ENCODE data around the gene RC3H1. TPM values are rescaled to one million over a fixed set of nuclear protein-coding genes. Genes with fewer than 3 reads are reported as not detected.
A peak's percentile ranks its signal among the peaks of the same experiment; 100 is the strongest.

Gene RC3H1
- total and polyA plus RNA-seq, 2 of the 13 experiments (the other 11 are each of a cell fraction or from before 2014, with no cell fraction given): 11.2 to 19.6 TPM

DNA sequence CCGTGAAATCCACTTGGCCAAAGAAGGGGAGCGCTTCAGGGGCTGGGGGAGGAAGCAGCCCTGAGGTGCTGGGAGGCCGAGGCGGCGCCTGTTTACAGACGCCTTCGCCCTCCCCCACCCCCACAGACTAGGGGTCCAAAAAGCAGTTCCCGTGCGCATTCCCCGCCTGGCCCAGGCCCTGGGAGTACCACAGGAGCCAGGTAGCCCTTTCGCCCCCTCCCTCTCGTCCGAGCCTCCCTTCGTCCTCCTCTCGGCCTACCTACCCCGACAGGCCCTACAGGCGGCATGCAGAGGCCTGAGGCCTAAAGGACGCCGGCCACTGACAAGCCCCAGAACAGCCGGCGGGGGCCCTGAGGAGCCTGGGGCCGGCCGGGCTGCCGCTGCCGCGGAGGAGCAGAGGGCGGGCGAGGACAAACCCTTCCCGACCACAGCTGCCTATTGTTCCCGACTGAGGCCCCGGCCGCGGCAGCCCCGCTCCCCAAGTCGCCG is 522 bp downstream of the RC3H1 start:
- 0% methylated on average over 7 of the region's 36 CpGs for WGBS (ENCODE audit: low lambda C conversion rate)
- Histone ChIP-seq H3K9ac (ENCODE audit: insufficient read depth, low read depth, low read length) (peak overlapping the region; percentile 97), H3K27me3 (ENCODE audit: control insufficient read depth in 1 of 2, insufficient read depth in 2 of 2, low read length in 2 of 2) (no peaks in the 10 kb centered on the region; a peak in 1 of 5 replicates), H3K27ac (ENCODE audit: extremely low read length, insufficient read depth, low read length) (peak overlapping the region; percentile 84), H3K79me2 (ENCODE audit: insufficient read depth, low read length) (peaks cover 53% of the 10 kb centered on the region), H2AFZ (ENCODE audit: low read length) (no peak overlapping the region), H3K4me3 (replicated peaks in 1 of 3; ENCODE audit: insufficient read depth in 1 of 3, low read depth in 2 of 3, low read length in 3 of 3) (peak overlapping the region; percentile 75 to 97 (median 93)), H3K9me3 (ENCODE audit: low read length) (no peaks in the 10 kb centered on the region), H3K36me3 (replicated peaks in 1 of 2; ENCODE audit: control insufficient read depth in 1 of 2, insufficient read depth in 2 of 2, low read length in 2 of 2) (no peaks in the 10 kb centered on the region), H4K20me1 (ENCODE audit: insufficient read depth, low read length) (peaks cover 41% of the 10 kb centered on the region), H3K4me1 (ENCODE audit: insufficient read depth, low read length) (peaks cover 50% of the 10 kb centered on the region), H3K4me2 (ENCODE audit: low read depth, low read length) (peak overlapping the region; percentile 84)
- ChIA-PET CTCF (ENCODE audit: low intra/inter-chr PET ratio, low total read pairs) (no interaction called here), POLR2A (interaction anchor here (0.6 to 1.5 kb wide), 9 partner anchors 9 to 154 kb away, joined by 3 to 9 read pairs (median 3); partner anchors contain the start of genes GAS5, SERPINC1 and ZBTB37)
- FAIRE-seq (no peak), ATAC-seq (peak; percentile 72), DNase-seq (ENCODE audit: low spot score) (peak; percentile 24)
- BruUV-seq (replicated peaks): no TSS peak
- in situ Hi-C loops (cut with HindIII; ENCODE audit: extremely low pct_ligation_motif_present, low pct_unique_long_range_greater_than_20kb): no loop called here
- intact Hi-C loops (cut with micrococcal nuclease; ENCODE audit: unreplicated experiment): loop anchor here (2.0 to 10.0 kb wide), 3 partner anchors 53 to 153 kb away; partner anchors contain the start of genes RABGAP1L and ZBTB37
- TF ChIP-seq MXI1 (IDR thresholded peaks at IDR 0.05; ENCODE audit: borderline replicate concordance, low read depth, low read length) (no peak), CAMTA2 (CRISPR knock-in tag; IDR thresholded peaks at IDR 0.05; ENCODE audit: borderline replicate concordance) (no peak), ZNF431 (CRISPR knock-in tag; IDR thresholded peaks at IDR 0.05; ENCODE audit: borderline replicate concordance, low read depth) (peak; percentile 6; the same call in 1 of the 2 replicates), AGO2 (optimal IDR thresholded peaks at IDR 0.05; ENCODE audit: low read depth, low read length) (peak; percentile 78), CCDC6 (CRISPR knock-in tag; IDR thresholded peaks at IDR 0.05) (no peak), SIX1 (CRISPR knock-in tag; IDR thresholded peaks at IDR 0.05; ENCODE audit: borderline replicate concordance) (no peak), NFYC (CRISPR knock-in tag; IDR thresholded peaks at IDR 0.05) (no peak), RXRA (CRISPR knock-in tag; IDR thresholded peaks at IDR 0.05) (no peak), MEF2D (CRISPR knock-in tag; IDR thresholded peaks at IDR 0.05) (no peak), ZNF292 (CRISPR knock-in tag; IDR thresholded peaks at IDR 0.05; ENCODE audit: borderline replicate concordance, low read depth) (peak; percentile 73; the same call in 1 of the 2 replicates), ZNF430 (CRISPR knock-in tag; IDR thresholded peaks at IDR 0.05) (no peak), ZNF460 (CRISPR knock-in tag; IDR thresholded peaks at IDR 0.05; ENCODE audit: borderline replicate concordance) (no peak), THYN1 (CRISPR knock-in tag; IDR thresholded peaks at IDR 0.05; ENCODE audit: borderline replicate concordance, low read depth) (no peak), ZNF547 (CRISPR knock-in tag; IDR thresholded peaks at IDR 0.05) (peak; percentile 24; the same call in 1 of the 2 replicates), RELA (CRISPR knock-in tag; IDR thresholded peaks at IDR 0.05) (no peak), ZNF556 (CRISPR knock-in tag; IDR thresholded peaks at IDR 0.05; ENCODE audit: borderline replicate concordance) (no peak), ZNF883 (CRISPR knock-in tag; IDR thresholded peaks at IDR 0.05; ENCODE audit: not compliant biosample characterization) (peak; percentile 46), NAIF1 (CRISPR knock-in tag; IDR thresholded peaks at IDR 0.05; ENCODE audit: borderline replicate concordance) (no peak)
- TF ChIP-seq, protein P1, sequence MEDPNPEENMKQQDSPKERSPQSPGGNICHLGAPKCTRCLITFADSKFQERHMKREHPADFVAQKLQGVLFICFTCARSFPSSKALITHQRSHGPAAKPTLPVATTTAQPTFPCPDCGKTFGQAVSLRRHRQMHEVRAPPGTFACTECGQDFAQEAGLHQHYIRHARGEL (CRISPR knock-in tag; IDR thresholded peaks at IDR 0.05): no peak
- TF ChIP-seq, protein P2, sequence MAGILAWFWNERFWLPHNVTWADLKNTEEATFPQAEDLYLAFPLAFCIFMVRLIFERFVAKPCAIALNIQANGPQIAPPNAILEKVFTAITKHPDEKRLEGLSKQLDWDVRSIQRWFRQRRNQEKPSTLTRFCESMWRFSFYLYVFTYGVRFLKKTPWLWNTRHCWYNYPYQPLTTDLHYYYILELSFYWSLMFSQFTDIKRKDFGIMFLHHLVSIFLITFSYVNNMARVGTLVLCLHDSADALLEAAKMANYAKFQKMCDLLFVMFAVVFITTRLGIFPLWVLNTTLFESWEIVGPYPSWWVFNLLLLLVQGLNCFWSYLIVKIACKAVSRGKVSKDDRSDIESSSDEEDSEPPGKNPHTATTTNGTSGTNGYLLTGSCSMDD (CRISPR knock-in tag; IDR thresholded peaks at IDR 0.05): no peak
- TF ChIP-seq, protein P3, sequence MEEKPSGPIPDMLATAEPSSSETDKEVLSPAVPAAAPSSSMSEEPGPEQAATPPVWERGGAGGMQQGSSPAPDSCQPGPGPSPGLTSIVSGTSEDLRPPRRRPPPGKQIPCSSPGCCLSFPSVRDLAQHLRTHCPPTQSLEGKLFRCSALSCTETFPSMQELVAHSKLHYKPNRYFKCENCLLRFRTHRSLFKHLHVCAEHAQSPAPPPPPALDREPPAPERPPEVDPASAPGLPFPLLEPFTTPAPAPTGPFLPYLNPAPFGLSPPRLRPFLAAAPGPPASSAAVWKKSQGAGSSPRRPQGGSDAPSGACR (CRISPR knock-in tag; IDR thresholded peaks at IDR 0.05): peak; percentile 17; the same call in 1 of the 2 replicates
- TF ChIP-seq, protein P4, sequence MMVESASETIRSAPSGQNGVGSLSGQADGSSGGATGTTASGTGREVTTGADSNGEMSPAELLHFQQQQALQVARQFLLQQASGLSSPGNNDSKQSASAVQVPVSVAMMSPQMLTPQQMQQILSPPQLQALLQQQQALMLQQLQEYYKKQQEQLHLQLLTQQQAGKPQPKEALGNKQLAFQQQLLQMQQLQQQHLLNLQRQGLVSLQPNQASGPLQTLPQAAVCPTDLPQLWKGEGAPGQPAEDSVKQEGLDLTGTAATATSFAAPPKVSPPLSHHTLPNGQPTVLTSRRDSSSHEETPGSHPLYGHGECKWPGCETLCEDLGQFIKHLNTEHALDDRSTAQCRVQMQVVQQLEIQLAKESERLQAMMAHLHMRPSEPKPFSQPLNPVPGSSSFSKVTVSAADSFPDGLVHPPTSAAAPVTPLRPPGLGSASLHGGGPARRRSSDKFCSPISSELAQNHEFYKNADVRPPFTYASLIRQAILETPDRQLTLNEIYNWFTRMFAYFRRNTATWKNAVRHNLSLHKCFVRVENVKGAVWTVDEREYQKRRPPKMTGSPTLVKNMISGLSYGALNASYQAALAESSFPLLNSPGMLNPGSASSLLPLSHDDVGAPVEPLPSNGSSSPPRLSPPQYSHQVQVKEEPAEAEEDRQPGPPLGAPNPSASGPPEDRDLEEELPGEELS (CRISPR knock-in tag; IDR thresholded peaks at IDR 0.05): peak; percentile 27; the same call in 1 of the 2 replicates

Data from HepG2 (cell line).